ENCODE measurements around the gene S100A16.
"Not testable (repeated sequence)": the region's sequence is repeated elsewhere in the genome, so short reads cannot be mapped to it uniquely, and the experiment has no call there.

GRCh38 chr1:153588033-153588432, 24.9 kb downstream of the S100A16 start:
- TF ChIP-seq POLR2AphosphoS5, EP300, CTCF, POLR2A (IDR thresholded peaks at IDR 0.05): not testable (repeated sequence)
